Colonic mucosa (tissue), 4 donors: ENCODE data around the gene TANGO2. TPM values are rescaled to one million over a fixed set of nuclear protein-coding genes. Genes with fewer than 3 reads are reported as not detected.

Source experiments
- DNase-seq: peaks from one replicate; pipeline ENCODE4 v3.0.0-alpha.2; 2020
- H3K27ac ChIP-seq: fragments of 200-600 bp; one replicate; pipeline ENCODE4 v1.8.0; 2021
- H3K27me3 ChIP-seq: fragments of 200-600 bp; one replicate; pipeline ENCODE4 v1.8.0; 2021
- H3K36me3 ChIP-seq: fragments of 200-600 bp; one replicate; pipeline ENCODE4 v1.8.0; 2021
- H3K4me1 ChIP-seq: fragments of 200-600 bp; one replicate; pipeline ENCODE4 v1.8.0; 2021; ENCODE audit warnings: mild to moderate bottlenecking
- H3K4me3 ChIP-seq: fragments of 200-600 bp; one replicate; pipeline ENCODE4 v1.8.0; 2021
- H3K9ac ChIP-seq, 2 donors: one replicate each; pipeline ENCODE4 v1.7.0; 2013; ENCODE audit warnings: control low read depth in 2 of 2, low read depth in 2 of 2, low read length in 2 of 2
- H3K9me3 ChIP-seq: fragments of 200-600 bp; one replicate; pipeline ENCODE4 v1.8.0; 2021
- intact Hi-C: fragments of 100-400 bp; cut with DNase I; formaldehyde crosslinking; loops from one replicate; pipeline ENCODE4 v1.14.1; 2022
- total RNA-seq, 2 donors: library from RNA; stranded (reverse); fragmentation: NEBNext Ultra II Directional in 1 of 2; extraction: Animal tissue kit (Norgen Biotek cat#: 25700) in 1 of 2; gene quantifications; one replicate each; pipeline ENCODE4 v1.2.1, GENCODE V29; 2021
- TF ChIP-seq, protein P1 (sequence below): fragments of 200-600 bp; IDR thresholded peaks from one replicate; pipeline ENCODE4 v1.8.0; 2022; ENCODE audit warnings: antibody characterized with exemption, mild to moderate bottlenecking
- donor health status: healthy.
- donor health status: DM: no; HTN: no; CAD: no.
- donor health status: DM: no; HTN: no; CAD: no.

TANGO2 gene
- total RNA-seq, 2 donors from 2014 or later: 22.1 to 34.1 TPM

DNA sequence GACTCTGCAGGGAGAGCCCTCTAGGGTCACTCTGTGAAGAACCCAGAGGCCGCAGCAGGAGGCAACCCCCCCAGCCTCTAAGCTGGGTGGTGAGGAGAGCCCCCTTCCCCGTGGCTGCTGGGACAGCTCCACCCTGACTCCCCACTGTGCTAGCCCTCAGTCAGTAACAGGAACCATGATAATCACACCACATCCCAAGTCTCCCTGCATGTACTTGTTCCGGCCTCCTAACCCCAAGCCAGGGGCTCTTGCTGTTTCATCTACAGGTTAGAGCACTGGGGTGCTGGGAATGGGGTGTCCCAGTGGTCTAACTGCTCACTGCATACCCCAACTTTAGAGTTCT lies 31.2 kb upstream of the TANGO2 start:
- TF ChIP-seq, protein P1, sequence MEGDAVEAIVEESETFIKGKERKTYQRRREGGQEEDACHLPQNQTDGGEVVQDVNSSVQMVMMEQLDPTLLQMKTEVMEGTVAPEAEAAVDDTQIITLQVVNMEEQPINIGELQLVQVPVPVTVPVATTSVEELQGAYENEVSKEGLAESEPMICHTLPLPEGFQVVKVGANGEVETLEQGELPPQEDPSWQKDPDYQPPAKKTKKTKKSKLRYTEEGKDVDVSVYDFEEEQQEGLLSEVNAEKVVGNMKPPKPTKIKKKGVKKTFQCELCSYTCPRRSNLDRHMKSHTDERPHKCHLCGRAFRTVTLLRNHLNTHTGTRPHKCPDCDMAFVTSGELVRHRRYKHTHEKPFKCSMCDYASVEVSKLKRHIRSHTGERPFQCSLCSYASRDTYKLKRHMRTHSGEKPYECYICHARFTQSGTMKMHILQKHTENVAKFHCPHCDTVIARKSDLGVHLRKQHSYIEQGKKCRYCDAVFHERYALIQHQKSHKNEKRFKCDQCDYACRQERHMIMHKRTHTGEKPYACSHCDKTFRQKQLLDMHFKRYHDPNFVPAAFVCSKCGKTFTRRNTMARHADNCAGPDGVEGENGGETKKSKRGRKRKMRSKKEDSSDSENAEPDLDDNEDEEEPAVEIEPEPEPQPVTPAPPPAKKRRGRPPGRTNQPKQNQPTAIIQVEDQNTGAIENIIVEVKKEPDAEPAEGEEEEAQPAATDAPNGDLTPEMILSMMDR: no peak
- Histone ChIP-seq H3K27me3 (no peaks in the 10 kb centered on the region), H3K36me3 (no peaks in the 10 kb centered on the region), H3K4me1 (peaks cover 9% of the 10 kb centered on the region), H3K4me3 (no peak overlapping the region), H3K9me3 (no peaks in the 10 kb centered on the region), H3K27ac (no peak overlapping the region), H3K9ac (no peak overlapping the region)
- intact Hi-C loops: no loop called here
- DNase-seq: no peak

GRCh38 chr22:19990188-19990587 lies 30.7 kb upstream of the TANGO2 start:
- no peaks in the 10 kb centered on the region for H3K36me3 ChIP-seq
- peaks cover 9% of the 10 kb centered on the region for H3K4me1 ChIP-seq
- TF ChIP-seq, protein P1: no peak
- no peak overlapping the region for H3K9ac ChIP-seq
- intact Hi-C loops: no loop called here
- DNase-seq: no peak
- H3K27ac ChIP-seq: no peak overlapping the region
- H3K4me3 ChIP-seq: no peak overlapping the region
- no peaks in the 10 kb centered on the region for H3K27me3 ChIP-seq
- no peaks in the 10 kb centered on the region for H3K9me3 ChIP-seq

GRCh38 chr22:19990609-19991394 lies 30.1 kb upstream of the TANGO2 start:
- Histone ChIP-seq H3K4me3 (no peak overlapping the region), H3K9me3 (no peaks in the 10 kb centered on the region), H3K36me3 (no peaks in the 10 kb centered on the region), H3K27ac (no peak overlapping the region), H3K4me1 (peaks cover 9% of the 10 kb centered on the region), H3K27me3 (no peaks in the 10 kb centered on the region), H3K9ac (no peak overlapping the region)
- DNase-seq: no peak
- intact Hi-C loops: no loop called here
- TF ChIP-seq, protein P1: no peak

GRCh38 chr22:19991395-19991644 lies 29.6 kb upstream of the TANGO2 start:
- no peak overlapping the region for H3K27ac ChIP-seq
- H3K9ac ChIP-seq: no peak overlapping the region
- H3K4me3 ChIP-seq: no peak overlapping the region
- TF ChIP-seq, protein P1: no peak
- intact Hi-C loops: no loop called here
- H3K36me3 ChIP-seq: no peaks in the 10 kb centered on the region
- peaks cover 4% of the 10 kb centered on the region for H3K4me1 ChIP-seq
- H3K27me3 ChIP-seq: no peaks in the 10 kb centered on the region
- H3K9me3 ChIP-seq: no peaks in the 10 kb centered on the region
- DNase-seq: no peak

DNA sequence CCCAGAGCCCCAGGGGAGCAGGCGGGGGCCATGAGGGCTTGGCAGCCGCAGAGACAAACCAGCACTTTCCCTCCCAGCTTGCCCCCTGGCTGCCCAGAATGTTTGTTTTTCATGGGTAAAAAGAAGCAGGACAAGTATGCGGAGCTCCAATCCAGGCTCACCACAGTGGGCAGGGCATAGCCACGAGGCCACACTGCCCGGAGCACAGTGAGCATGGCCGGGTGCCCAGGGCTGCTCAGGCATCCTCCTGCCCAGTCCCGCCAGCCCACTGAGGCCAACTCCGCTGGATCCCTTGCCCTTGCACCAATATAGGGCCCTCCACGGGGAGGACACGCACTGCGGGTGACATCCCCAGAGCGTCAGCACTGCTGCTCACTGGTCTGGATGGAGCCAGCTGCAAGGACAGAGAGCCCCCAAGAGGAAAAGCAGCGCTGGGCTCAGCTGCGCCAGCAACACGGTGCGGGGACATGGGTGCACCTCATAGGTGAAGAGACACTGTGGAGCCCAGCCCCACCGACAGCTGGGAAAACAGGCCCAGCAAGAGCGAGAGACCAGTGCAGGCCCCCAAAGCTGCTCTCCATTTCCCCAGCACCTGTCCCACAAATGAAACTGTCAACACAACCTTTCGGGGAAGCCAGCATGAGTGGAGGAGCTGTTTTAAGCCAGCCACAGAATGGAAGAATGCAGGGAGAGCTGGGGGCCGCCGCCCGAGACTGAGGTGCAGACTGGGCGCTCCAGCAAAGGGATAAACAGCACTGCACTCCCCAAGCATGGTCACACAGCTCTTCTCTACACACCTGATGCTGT lies 29.1 kb upstream of the TANGO2 start:
- Histone ChIP-seq H3K4me3 (no peak overlapping the region), H3K9ac (no peak overlapping the region), H3K27me3 (no peaks in the 10 kb centered on the region), H3K27ac (no peak overlapping the region), H3K9me3 (no peaks in the 10 kb centered on the region), H3K36me3 (no peaks in the 10 kb centered on the region), H3K4me1 (no peaks in the 10 kb centered on the region)
- DNase-seq: no peak
- intact Hi-C loops: no loop called here
- TF ChIP-seq, protein P1: no peak
